GM19452 (cell line): ENCODE results near the gene SUN5.

ENCODE experiments used
- ATAC-seq: cut with Tn5 transposase; IDR thresholded peaks from one replicate; pipeline ENCODE4 v1.9.1; 2021; ENCODE audit not compliant: unreplicated experiment

The SUN5 gene

DNA sequence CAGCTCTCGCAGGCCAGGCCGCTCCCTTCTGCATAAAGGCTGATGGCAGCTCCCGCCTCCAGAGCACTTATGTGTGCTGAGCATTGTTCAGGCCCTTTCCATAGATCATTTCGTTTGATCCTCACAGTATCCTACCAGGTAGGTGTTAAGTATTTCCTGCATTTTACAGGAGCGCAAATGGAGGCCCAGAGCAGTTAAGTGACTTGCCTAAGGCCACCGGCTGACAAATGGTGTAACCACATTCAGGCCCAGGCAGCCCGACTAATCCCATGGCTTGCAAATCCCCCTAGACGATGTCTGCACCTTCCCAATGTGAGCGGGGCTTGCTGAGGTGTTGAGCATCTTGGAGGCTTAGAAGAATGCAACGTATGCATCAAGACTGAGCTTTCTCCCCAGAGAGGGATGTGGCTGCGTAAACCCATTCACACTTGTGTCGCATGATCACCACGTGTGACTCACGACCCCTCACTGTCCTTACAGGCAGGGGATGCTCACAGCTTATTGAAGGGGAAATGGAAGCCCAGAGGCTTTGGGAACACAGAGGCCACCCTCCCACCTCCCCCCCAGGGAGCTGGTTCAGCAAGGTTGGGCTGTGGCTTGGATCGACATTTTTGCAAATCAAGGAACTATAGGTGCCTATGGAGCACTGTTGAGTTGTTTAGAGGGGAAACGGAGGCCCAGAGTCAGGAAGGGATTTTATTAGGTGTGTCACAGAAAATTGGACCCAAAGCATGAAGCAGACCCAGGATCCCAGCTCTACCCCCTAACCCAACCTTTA, 10.3 kb upstream of the SUN5 start:
- ATAC-seq = no peak

- no peak for ATAC-seq
These were observed 9.6 kb upstream of the SUN5 start for GRCh38 chr20:33013701-33014326.

DNA sequence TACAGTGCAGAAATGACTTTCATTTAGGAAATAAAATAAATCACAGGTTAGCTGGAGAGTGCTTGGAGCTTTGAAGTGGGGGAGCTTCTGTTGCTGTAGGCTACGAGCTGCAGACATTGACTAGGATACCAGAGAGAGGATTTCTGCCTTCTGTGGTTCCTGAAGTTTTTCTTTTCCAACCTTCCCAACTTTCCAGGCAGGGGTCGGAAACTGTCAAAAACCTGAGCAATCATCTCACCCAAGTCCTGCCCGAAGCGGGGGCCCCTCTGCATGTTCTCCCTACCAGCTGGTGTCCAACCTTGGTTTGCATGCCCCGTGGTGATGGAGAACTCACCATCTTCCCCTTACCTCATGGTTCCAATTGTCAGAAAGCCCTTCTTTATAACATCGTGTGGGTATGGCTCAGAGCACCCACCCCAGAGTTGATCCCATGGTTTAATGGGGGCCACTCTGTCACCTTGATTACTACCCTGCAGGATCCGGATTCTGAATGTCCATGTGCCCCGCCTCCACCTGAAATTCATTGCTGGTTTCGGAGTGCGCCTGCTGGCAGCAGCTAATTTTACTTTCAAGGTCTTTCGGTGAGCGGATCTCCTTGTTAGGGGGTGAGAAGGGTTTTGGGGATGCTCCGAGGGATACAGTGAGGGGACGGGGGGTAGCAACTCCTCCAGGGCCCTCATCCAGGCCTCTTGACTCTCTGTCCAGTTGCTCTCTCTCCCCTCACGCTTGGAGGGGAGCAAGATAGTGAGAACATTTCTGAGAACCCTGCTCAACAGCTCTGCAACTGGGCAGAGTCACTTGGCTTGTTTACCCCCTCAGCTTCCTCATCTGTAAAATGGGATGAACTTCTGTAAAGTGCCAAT, 8.3 kb upstream of the SUN5 start:
- ATAC-seq = no peak

DNA sequence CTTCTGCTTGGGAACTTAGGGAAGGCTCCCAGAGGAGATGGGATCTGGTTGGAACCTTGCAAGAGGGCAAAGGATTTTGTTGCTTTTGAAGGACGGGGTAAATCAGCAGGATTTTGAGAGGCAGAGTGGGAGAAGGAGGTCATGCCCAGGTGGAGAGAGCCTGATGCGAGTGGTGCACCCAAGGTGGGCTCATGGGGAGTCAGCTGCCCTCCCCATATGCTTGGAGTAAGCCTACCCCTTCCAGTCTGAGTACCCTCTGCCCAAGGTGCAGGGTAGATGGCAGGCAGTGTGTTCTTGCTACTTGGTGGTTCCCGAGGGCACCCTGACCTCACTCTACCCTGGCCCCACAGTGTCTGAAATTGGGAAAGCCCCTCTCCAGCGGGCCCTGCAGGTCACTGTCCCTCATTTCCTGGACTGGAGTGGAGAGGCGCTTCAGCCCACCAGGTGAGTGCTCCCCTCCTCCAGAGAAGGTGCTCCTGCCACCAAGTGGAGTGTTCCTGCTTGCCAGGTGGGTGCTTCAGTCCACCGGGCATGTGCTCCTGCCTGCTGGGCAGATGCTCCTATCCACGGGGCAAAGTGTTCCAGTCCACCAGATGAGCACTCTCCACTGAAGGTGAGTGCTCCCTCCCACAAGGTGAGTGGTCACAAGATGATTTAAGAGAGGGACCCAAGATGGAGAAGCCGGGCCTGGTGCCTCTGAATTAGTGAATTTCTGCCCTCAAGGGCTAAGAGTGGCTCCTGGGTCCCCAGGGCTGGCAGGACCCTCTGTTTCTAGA, 6.6 kb upstream of the SUN5 start:
- ATAC-seq = no peak

GRCh38 chr20:33010133-33010504, 5.9 kb upstream of the SUN5 start:
- ATAC-seq = no peak

- no peak for ATAC-seq
These were observed 5.2 kb upstream of the SUN5 start for GRCh38 chr20:33009214-33010132.

GRCh38 chr20:33008336-33009213, 4.3 kb upstream of the SUN5 start:
- no peak for ATAC-seq

DNA sequence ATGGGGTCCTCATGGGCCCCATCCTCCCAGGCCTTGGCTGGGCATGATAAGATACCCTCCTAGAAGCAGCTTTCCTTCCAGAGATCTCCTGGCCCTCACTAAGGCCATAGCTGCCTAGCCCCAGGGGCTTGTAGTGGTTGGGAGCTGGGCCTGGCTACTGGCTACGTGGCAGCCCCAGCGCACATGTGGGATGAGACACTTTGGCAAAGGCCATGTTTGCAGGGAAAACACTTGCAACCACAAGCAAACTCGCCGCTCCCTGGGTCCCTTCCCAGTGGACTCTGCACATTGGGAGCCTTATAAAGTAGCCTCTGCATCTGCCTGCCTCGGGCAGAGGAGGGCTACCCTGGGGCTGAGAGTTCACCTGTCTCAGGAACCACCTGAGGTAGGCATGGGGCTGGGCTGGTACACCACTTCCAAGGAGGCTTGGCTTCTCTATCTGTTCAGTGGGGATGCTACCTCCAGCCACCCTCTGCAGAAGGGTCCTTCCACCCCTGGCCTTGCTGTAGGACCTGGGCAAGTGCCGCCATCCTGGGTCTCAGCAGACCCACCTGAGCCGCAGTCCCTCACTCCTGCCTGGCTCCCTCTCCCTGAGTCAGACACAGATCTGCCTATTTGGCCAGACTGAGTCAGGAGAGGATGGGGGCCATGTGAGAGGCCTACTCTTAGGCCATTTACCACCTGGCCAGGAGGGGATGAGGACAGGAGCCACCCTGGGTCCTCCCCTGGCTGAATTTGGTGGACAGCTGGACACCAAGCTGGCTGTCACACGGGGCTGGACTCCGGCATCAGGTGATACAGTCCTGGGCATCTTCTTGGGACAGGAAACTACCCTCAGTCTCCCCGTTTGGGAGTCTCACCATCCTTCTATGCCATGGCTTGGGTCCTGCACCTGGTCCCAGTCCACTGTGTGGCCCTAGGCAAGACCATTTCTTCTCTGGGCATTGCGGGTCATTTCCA, 3.4 kb upstream of the SUN5 start, which contains the start of gene BPIFB2:
BPIFB2 (plus strand) TSS at position 329 of the 960 bp plus-strand sequence. CDS start 871 bp downstream, outside the sequence.
- ATAC-seq = no peak

- ATAC-seq = no peak
These were observed 2.6 kb upstream of the SUN5 start for GRCh38 chr20:33006776-33007375.

DNA sequence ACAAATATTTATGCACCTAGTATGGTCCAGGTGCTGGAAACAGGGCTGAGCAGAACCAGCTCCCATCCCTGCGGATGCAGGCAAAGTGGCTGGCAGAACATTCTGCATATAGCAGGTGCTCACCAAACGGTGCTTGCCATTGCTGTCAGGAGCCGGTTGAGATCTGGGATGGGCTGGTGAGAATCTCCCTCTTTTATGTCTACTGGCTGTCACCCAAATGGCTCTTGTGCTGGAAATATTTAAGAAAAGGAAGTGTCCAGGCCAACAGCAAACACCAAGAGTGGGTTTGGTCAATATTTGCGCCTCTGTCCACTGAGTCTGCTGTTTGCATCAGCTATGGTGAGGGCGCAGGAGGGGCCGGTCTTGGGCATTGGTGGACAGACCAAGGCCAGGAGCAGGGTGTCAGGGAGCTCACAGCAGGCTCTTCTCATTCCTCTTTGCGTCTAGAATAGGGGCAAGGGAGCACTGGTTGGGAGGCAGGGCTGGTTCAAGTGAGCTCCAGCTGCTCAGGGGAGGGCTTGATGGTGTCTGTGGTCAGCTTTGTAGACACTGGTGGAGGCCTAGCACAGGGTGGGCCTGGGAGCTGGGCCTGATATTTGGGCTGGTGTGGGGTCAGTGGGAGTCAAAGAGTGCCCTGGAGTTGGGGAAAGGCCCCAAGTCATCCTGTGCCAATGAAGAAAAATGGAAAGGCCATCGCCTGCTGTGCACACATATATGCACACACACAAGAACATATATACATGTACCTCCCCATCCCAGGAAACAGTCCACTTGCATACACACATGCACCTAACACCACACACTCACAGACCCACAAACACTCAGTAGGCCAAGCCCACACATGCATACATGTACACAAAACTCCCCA, 1.9 kb upstream of the SUN5 start:
- ATAC-seq = no peak

DNA sequence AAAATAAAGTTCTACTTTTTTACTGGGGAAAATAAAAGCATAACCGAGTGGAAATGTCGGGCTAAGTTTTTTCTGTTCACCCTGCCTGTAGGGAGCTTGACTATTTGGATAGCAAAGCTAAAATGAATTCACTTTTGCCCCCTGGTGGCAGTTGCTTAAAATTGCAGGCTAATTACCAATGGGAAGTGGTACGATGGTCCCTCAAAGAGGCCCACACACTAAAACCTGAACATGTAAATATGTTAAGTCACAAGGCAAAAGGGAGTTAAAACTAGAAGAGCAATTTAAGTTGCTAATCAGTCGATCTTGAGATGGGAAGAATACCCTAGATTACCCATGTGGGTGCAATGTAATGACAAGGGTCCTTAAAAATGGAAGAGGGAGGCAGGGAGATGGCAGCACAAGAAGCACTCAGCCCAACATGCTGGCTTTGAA, 916 bp upstream of the SUN5 start:
- no peak for ATAC-seq

GRCh38 chr20:33002087-33002808, 2.0 kb downstream of the SUN5 start:
- ATAC-seq = no peak

- no peak for ATAC-seq
These were observed 3.3 kb downstream of the SUN5 start for GRCh38 chr20:33000802-33001466.

- no peak for ATAC-seq
These were observed 4.5 kb downstream of the SUN5 start for GRCh38 chr20:32999603-33000250.

DNA sequence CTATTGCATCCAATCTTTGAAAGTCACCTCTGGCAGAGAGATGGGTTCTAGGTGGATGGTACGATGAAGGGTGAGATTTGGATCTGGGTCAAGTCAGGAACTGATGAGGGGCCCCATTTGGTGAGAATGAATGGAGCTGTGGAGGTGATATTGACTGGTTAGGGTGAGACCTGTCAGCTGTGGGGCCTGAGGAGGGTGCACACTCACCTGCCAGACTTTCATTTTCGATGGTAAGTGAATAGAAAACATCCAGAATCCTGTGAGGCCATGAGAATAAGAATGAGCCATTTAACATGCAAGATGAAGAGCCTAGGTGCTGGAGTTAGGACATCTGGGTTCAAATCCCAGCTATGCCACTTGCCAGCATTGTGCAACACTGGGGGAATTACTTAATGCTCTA, 6.8 kb downstream of the SUN5 start:
- no peak for ATAC-seq
